ENCODE measurements around the gene GPBP1L1. TPM values are rescaled to one million over a fixed set of nuclear protein-coding genes. Genes with fewer than 3 reads are reported as not detected.

The GPBP1L1 gene
- polyA plus RNA-seq, 1 of the 3 experiments (the other 2 are of a cell fraction) = 28.5 TPM

- H4K20me1 ChIP-seq (ENCODE audit: insufficient read depth) = peaks cover 40% of the 10 kb centered on the region
- peak within 1 kb of the TSS; percentile 96 for H3K4me2 ChIP-seq
- H2AFZ ChIP-seq (ENCODE audit: low read depth) = peak within 1 kb of the TSS; percentile 100
- peak within 1 kb of the TSS; percentile 89 to 90 for H3K27ac ChIP-seq (ENCODE audit: low read depth in 2 of 2, low read length in 1 of 2)
- peak within 1 kb of the TSS; percentile 96 for H3K9ac ChIP-seq
- no peaks in the 10 kb centered on the region for H3K36me3 ChIP-seq (replicated peaks in 1 of 2; ENCODE audit: control insufficient read depth in 1 of 2, insufficient read depth in 2 of 2, low read length in 1 of 2)
- peaks cover 5 to 9% of the 10 kb centered on the region in 2 experiments; a peak in 3 of 4 replicates for H3K4me1 ChIP-seq (ENCODE audit: control insufficient read depth in 1 of 2, insufficient read depth in 2 of 2, low read depth in 1 of 2, low read length in 1 of 2)
- H3F3A ChIP-seq (replicated peaks; ENCODE audit: insufficient read depth) = peaks cover 8% of the 10 kb centered on the region
- peak; percentile 90 for DNase-seq
- POLR2A ChIA-PET = interaction anchor here (0.6 to 4.7 kb wide), 10 partner anchors 9 to 244 kb away, joined by 3 to 32 read pairs (median 4); partner anchors contain the start of genes AKR1A1, GPBP1L1, PRDX1 and TOE1
- no peaks in the 10 kb centered on the region for H3K9me3 ChIP-seq
- WGBS (ENCODE audit: low lambda C conversion rate) = 0% methylated on average over 28 of the region's 41 CpGs
- H3K27me3 ChIP-seq (ENCODE audit: insufficient read depth) = no peaks in the 10 kb centered on the region
- peak within 1 kb of the TSS; percentile 76 to 97 for H3K4me3 ChIP-seq (ENCODE audit: low read depth in 2 of 2, low read length in 1 of 2)
- no peaks in the 10 kb centered on the region for H3K9me2 ChIP-seq
- peaks cover 47% of the 10 kb centered on the region for H3K79me2 ChIP-seq (ENCODE audit: insufficient read depth)
- CTCF ChIA-PET = interaction anchor here (1.1 to 6.5 kb wide), 3 partner anchors 14 to 71 kb away, joined by 3 to 55 read pairs (median 7); no protein-coding TSS in a partner anchor
- TF ChIP-seq USF2 (IDR thresholded peaks at IDR 0.05; ENCODE audit: borderline replicate concordance, low read depth, low read length) (no peak), EZH2phosphoT487 (IDR thresholded peaks at IDR 0.05; ENCODE audit: borderline replicate concordance, low read depth) (no peak), SIN3A (IDR thresholded peaks at IDR 0.05; ENCODE audit: borderline replicate concordance, low read depth, low read length) (peak; percentile 88), MEF2A (IDR thresholded peaks at IDR 0.05; ENCODE audit: borderline replicate concordance, low read depth) (no peak), FOSL2 (IDR thresholded peaks at IDR 0.05; ENCODE audit: borderline replicate concordance, low read depth) (no peak), RAD21 (IDR thresholded peaks at IDR 0.05; ENCODE audit: low read length) (no peak), FOXM1 (IDR thresholded peaks at IDR 0.05; ENCODE audit: low read depth) (no peak), YY1 (IDR thresholded peaks at IDR 0.05; ENCODE audit: low read depth) (no peak; the same call in 1 of the 2 replicates), NFIC (IDR thresholded peaks at IDR 0.05; ENCODE audit: borderline replicate concordance) (no peak), FOXJ3 (CRISPR knock-in tag; IDR thresholded peaks at IDR 0.05) (no peak), USF1 (IDR thresholded peaks at IDR 0.05; ENCODE audit: borderline replicate concordance, low read depth) (no peak), GATA2 (CRISPR knock-in tag; IDR thresholded peaks at IDR 0.05) (no peak), TAF1 (IDR thresholded peaks at IDR 0.05; ENCODE audit: borderline replicate concordance, low read depth, low read length) (peak; percentile 91; the same call in 1 of the 2 replicates), GABPA (IDR thresholded peaks at IDR 0.05; ENCODE audit: low read depth) (peak; percentile 74), TEAD4 (IDR thresholded peaks at IDR 0.05; ENCODE audit: borderline replicate concordance, insufficient read depth) (no peak), EP300 (IDR thresholded peaks at IDR 0.05; ENCODE audit: borderline replicate concordance in 1 of 2, low read depth in 1 of 2, low read length in 1 of 2) (no peak), RFX5 (IDR thresholded peaks at IDR 0.05; ENCODE audit: low read length) (0 out of 2 replicates have a peak, but pooled peaks have one; percentile 13), ZBTB33 (IDR thresholded peaks at IDR 0.05; ENCODE audit: borderline replicate concordance, low read depth) (no peak), JUND (IDR thresholded peaks at IDR 0.05) (no peak)
- TF ChIP-seq, protein P1, sequence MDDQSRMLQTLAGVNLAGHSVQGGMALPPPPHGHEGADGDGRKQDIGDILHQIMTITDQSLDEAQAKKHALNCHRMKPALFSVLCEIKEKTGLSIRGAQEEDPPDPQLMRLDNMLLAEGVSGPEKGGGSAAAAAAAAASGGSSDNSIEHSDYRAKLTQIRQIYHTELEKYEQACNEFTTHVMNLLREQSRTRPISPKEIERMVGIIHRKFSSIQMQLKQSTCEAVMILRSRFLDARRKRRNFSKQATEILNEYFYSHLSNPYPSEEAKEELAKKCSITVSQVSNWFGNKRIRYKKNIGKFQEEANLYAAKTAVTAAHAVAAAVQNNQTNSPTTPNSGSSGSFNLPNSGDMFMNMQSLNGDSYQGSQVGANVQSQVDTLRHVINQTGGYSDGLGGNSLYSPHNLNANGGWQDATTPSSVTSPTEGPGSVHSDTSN (IDR thresholded peaks at IDR 0.05) = 0 out of 2 replicates have a peak, but pooled peaks have one; percentile 4
- TF ChIP-seq, protein P2, sequence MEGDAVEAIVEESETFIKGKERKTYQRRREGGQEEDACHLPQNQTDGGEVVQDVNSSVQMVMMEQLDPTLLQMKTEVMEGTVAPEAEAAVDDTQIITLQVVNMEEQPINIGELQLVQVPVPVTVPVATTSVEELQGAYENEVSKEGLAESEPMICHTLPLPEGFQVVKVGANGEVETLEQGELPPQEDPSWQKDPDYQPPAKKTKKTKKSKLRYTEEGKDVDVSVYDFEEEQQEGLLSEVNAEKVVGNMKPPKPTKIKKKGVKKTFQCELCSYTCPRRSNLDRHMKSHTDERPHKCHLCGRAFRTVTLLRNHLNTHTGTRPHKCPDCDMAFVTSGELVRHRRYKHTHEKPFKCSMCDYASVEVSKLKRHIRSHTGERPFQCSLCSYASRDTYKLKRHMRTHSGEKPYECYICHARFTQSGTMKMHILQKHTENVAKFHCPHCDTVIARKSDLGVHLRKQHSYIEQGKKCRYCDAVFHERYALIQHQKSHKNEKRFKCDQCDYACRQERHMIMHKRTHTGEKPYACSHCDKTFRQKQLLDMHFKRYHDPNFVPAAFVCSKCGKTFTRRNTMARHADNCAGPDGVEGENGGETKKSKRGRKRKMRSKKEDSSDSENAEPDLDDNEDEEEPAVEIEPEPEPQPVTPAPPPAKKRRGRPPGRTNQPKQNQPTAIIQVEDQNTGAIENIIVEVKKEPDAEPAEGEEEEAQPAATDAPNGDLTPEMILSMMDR (IDR thresholded peaks at IDR 0.05) = no peak
- TF ChIP-seq, protein P3, sequence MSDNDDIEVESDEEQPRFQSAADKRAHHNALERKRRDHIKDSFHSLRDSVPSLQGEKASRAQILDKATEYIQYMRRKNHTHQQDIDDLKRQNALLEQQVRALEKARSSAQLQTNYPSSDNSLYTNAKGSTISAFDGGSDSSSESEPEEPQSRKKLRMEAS (IDR thresholded peaks at IDR 0.05; ENCODE audit: low read depth) = peak; percentile 81
These were observed 102.5 kb downstream of the GPBP1L1 start, which contains the start of gene NASP for GRCh38 chr1:45583666-45584350. NASP (plus strand) TSS chr1:45584041; CDS start chr1:45584147, 106 bp downstream.
